IPS-20b (cell line): ENCODE results near the gene JKAMP.

Experiments
- H3K27ac ChIP-seq: one replicate; pipeline ENCODE4 v1.5.1; 2013; ENCODE audit warnings: low read length
- H3K27me3 ChIP-seq: 2 replicates; pipeline ENCODE4 v1.6.1; 2013; ENCODE audit warnings: mild to moderate bottlenecking, low read length, inconsistent platforms; ENCODE audit not compliant: insufficient read depth
- H3K36me3 ChIP-seq: 2 replicates; pipeline ENCODE4 v1.6.1; 2013; ENCODE audit warnings: low read depth, mild to moderate bottlenecking, inconsistent platforms, low read length, moderate library complexity; ENCODE audit not compliant: insufficient read depth
- H3K4me1 ChIP-seq: 2 replicates; pipeline ENCODE4 v1.6.1; 2013; ENCODE audit warnings: mild to moderate bottlenecking, control low read depth, inconsistent platforms, low read length, moderate library complexity; ENCODE audit not compliant: insufficient read depth
- H3K4me3 ChIP-seq: 2 replicates; pipeline ENCODE4 v1.5.1; 2013; ENCODE audit warnings: mild to moderate bottlenecking, low read length, inconsistent platforms
- H3K9ac ChIP-seq: 2 replicates; pipeline ENCODE4 v1.6.1; 2013; ENCODE audit warnings: low read depth, mild to moderate bottlenecking, inconsistent platforms, low read length, moderate library complexity
- H3K9me3 ChIP-seq: 2 replicates; pipeline ENCODE4 v1.6.1; 2013; ENCODE audit warnings: mild to moderate bottlenecking, low read depth, low read length, inconsistent platforms; ENCODE audit not compliant: insufficient read depth

The JKAMP gene

DNA sequence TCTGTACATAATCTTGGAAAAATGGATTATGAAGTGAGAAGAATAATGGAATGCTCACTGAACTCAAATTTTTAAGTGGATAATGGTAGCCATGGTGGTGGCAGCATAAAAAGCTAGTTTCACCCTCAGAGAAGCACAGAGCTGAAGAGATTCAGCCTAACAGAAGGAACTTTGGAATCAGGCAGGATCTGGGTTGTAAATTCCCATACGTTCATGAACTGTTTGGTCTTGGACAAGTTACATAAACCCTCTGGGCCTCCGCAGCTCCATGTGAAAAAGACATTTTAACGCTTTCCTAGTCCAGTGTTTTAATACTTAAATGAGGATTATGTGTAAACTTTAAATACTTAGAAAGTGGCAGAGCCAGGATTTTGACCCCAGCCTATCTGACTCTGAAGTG lies 26.6 kb downstream of the JKAMP start:
- Histone ChIP-seq H3K4me1 (no peaks in the 10 kb centered on the region; the same call in 1 of the 2 replicates), H3K9ac (no peak overlapping the region), H3K9me3 (peaks cover 4% of the 10 kb centered on the region; the same call in 1 of the 2 replicates), H3K27ac (no peak overlapping the region), H3K27me3 (no peaks in the 10 kb centered on the region), H3K36me3 (no peaks in the 10 kb centered on the region), H3K4me3 (no peak overlapping the region)

DNA sequence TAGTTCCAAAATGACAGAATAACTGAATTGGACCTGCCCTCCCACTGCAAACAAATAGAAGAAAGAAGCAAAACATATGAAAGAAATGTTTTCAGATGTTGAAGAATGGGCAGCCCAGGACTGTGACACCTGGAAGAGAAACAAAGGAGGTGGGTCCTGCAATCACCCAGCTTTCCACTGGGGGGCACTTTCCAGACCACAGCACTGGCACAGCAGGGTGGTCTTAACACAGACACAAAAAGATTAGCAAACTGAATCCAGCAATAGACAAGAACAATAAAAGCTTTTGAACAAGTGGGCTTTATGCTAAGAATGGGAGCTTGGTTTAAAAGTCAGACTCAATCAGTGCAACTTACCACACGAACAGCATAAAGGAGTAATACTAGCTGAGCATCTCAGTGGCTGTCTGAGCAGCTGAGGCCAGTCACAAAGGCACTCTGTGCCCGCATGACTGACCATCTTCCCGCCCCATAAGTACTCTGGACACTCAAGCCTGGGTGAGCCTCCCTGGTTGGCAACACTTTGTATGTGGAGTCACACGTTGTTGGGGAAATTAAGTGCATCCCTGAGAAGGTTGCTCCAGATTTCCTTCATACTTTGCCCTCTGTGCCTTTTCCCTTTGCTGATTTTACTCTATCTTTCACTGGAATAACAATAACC lies 27.7 kb downstream of the JKAMP start:
- Histone ChIP-seq H3K9ac (no peak overlapping the region), H3K9me3 (peaks cover 4% of the 10 kb centered on the region; the same call in 1 of the 2 replicates), H3K27me3 (no peaks in the 10 kb centered on the region), H3K4me3 (no peak overlapping the region), H3K4me1 (no peaks in the 10 kb centered on the region; the same call in 1 of the 2 replicates), H3K36me3 (no peaks in the 10 kb centered on the region), H3K27ac (no peak overlapping the region)

- H3K36me3 ChIP-seq: no peaks in the 10 kb centered on the region
- no peaks in the 10 kb centered on the region for H3K27me3 ChIP-seq
- H3K4me1 ChIP-seq: no peaks in the 10 kb centered on the region
- H3K9ac ChIP-seq: no peak overlapping the region
- no peak overlapping the region for H3K27ac ChIP-seq
- H3K4me3 ChIP-seq: no peak overlapping the region
- H3K9me3 ChIP-seq: no peaks in the 10 kb centered on the region
These were observed 35.9 kb downstream of the JKAMP start for GRCh38 chr14:59520224-59520623.

DNA sequence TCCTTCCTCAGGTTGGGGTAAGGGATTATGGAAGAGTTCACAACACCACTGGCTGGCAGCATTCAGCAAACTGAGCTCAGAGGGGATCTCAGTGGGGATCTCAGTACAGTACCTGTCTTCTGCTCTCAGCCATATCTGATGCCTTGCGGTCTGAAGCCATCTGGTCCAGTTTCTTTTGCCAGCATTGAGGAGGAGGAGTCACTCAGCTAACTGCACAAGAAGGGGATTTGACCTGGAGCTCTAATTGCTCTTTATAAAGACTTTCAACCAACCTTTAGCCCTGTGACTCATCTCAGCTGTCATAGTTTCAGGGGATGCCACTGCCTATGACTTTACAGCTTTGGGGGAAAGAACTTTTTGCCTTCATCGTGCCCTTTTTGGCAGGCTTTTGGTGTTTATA lies 44.9 kb downstream of the JKAMP start:
- Histone ChIP-seq H3K36me3 (no peaks in the 10 kb centered on the region), H3K4me1 (no peaks in the 10 kb centered on the region), H3K9ac (no peak overlapping the region), H3K4me3 (no peak overlapping the region), H3K9me3 (no peaks in the 10 kb centered on the region), H3K27ac (no peak overlapping the region), H3K27me3 (no peaks in the 10 kb centered on the region)

GRCh38 chr14:59530349-59530748 lies 46.0 kb downstream of the JKAMP start:
- Histone ChIP-seq H3K27ac (no peak overlapping the region), H3K36me3 (no peaks in the 10 kb centered on the region), H3K4me3 (no peak overlapping the region), H3K9ac (no peak overlapping the region), H3K9me3 (no peaks in the 10 kb centered on the region), H3K4me1 (no peaks in the 10 kb centered on the region), H3K27me3 (no peaks in the 10 kb centered on the region)

DNA sequence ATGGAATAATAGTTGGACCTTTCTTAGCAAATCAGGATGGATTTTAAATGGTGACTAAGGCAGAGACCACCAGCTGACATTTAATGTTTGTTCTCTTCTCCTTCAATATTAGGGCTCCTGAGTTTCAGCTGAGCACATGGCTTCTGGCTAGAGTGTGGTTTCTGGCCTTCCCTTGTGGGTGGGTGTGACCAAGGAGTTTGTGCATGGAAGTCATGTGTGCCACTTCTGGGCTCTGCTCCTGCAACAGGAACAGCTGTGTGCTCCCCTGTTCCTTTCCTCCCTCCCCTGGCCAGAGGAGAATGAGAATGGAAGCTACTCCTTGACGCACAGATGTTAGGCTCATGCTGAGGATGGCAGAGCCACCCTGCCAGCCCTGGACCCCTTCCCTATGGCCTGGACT lies 48.1 kb downstream of the JKAMP start:
- H3K27me3 ChIP-seq: no peaks in the 10 kb centered on the region
- no peaks in the 10 kb centered on the region for H3K4me1 ChIP-seq
- no peak overlapping the region for H3K27ac ChIP-seq
- no peak overlapping the region for H3K4me3 ChIP-seq
- H3K9ac ChIP-seq: no peak overlapping the region
- no peaks in the 10 kb centered on the region for H3K36me3 ChIP-seq
- H3K9me3 ChIP-seq: no peaks in the 10 kb centered on the region

GRCh38 chr14:59534361-59534987 lies 50.2 kb downstream of the JKAMP start:
- Histone ChIP-seq H3K9me3 (no peaks in the 10 kb centered on the region), H3K9ac (no peak overlapping the region), H3K27me3 (no peaks in the 10 kb centered on the region), H3K4me3 (no peak overlapping the region), H3K4me1 (no peaks in the 10 kb centered on the region), H3K27ac (no peak overlapping the region), H3K36me3 (no peaks in the 10 kb centered on the region)

DNA sequence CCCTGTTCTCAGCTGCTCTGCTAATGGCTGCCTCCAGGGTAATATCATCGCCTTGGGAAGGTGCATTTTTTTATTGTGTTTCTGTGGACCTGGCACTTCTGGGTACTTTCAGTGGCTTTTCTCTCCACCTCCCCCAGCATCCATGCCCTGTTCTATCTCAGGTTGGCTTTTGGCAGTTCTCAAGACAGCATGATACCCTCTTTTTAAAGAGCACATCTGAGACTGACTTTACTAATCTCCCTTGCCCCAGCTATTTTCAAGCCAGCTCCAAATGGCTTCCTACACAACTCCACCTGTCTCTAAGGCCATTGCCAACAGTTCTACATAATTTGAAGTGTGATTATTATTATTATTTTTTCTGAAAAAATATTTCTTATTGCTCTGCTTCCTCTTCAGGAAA lies 53.2 kb downstream of the JKAMP start:
- H3K4me1 ChIP-seq: no peaks in the 10 kb centered on the region
- no peaks in the 10 kb centered on the region for H3K9me3 ChIP-seq
- no peak overlapping the region for H3K4me3 ChIP-seq
- H3K27me3 ChIP-seq: no peaks in the 10 kb centered on the region
- H3K9ac ChIP-seq: no peak overlapping the region
- H3K36me3 ChIP-seq: no peaks in the 10 kb centered on the region
- no peak overlapping the region for H3K27ac ChIP-seq

- H3K27ac ChIP-seq: no peak overlapping the region
- no peak overlapping the region for H3K4me3 ChIP-seq
- no peaks in the 10 kb centered on the region for H3K27me3 ChIP-seq
- no peak overlapping the region for H3K9ac ChIP-seq
- no peaks in the 10 kb centered on the region for H3K36me3 ChIP-seq
- no peaks in the 10 kb centered on the region for H3K4me1 ChIP-seq
- H3K9me3 ChIP-seq: no peaks in the 10 kb centered on the region
These were observed 54.6 kb downstream of the JKAMP start for GRCh38 chr14:59538936-59539335.

GRCh38 chr14:59540852-59541251 lies 56.5 kb downstream of the JKAMP start:
- no peak overlapping the region for H3K27ac ChIP-seq
- no peaks in the 10 kb centered on the region for H3K27me3 ChIP-seq
- no peaks in the 10 kb centered on the region for H3K36me3 ChIP-seq

DNA sequence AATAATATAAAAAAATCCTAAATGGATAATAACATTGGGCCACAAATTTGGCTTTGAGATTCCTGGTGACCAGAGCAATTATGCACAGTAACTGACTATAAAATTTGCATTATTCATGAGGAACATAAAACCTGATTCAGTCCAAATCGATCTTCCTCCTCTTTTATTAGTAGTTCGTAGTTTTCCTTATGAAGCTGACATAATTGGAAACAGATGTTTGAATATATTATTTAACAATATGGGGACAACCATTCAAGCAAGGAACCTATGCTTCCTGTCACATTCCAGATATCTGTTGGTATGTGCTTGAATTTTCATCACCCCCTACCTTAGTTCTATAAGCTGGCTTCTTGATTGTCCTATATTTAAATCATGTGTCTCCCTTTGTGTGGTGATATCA lies 57.4 kb downstream of the JKAMP start:
- no peak overlapping the region for H3K4me3 ChIP-seq
- H3K9me3 ChIP-seq: no peaks in the 10 kb centered on the region
- H3K9ac ChIP-seq: no peak overlapping the region
- H3K4me1 ChIP-seq: no peaks in the 10 kb centered on the region
- H3K36me3 ChIP-seq: no peaks in the 10 kb centered on the region
- H3K27ac ChIP-seq: no peak overlapping the region
- H3K27me3 ChIP-seq: no peaks in the 10 kb centered on the region

More at GRCh38 chr14:59540852-59541251, 56.5 kb downstream of the JKAMP start:
- no peak overlapping the region for H3K9ac ChIP-seq
- no peaks in the 10 kb centered on the region for H3K9me3 ChIP-seq
- H3K4me3 ChIP-seq: no peak overlapping the region
- H3K4me1 ChIP-seq: no peaks in the 10 kb centered on the region

DNA sequence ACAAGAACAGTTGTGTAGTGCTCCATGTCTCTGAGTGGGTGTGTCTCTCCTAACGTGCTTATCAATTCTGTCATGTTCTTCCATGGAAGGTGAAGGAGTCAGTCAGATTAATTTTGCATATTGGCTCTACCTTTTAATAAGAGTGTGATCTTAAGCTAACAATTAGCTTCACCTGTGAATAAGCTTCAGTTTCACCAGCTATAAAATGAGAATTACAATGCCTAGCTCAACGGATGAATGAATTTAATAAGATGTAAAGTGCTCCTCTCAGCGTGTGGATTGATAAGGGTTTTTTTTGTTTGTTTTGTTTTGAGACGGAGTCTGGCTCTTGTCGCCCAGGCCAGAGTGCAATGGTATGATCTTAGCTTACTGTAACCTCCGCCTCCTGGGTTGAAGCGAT lies 59.6 kb downstream of the JKAMP start:
- no peaks in the 10 kb centered on the region for H3K27me3 ChIP-seq
- H3K9me3 ChIP-seq: no peaks in the 10 kb centered on the region
- no peak overlapping the region for H3K27ac ChIP-seq
- H3K4me1 ChIP-seq: no peaks in the 10 kb centered on the region
- H3K36me3 ChIP-seq: no peaks in the 10 kb centered on the region
- H3K9ac ChIP-seq: no peak overlapping the region
- no peak overlapping the region for H3K4me3 ChIP-seq
